DMS114 treated with DMSO at 0.1 percent for 48 hours (cell line): Measurements from ENCODE around the gene RPL36A.

Experiments used
- DNase-seq: peaks from one replicate; lab custom pipeline; 2025; ENCODE audit not compliant: unreplicated experiment; lab: John Stamatoyannopoulos, UW

RPL36A gene

GRCh38 chrX:101391831-101392230, 1.0 kb downstream of the RPL36A start:
- DNase-seq, result no peak

GRCh38 chrX:101393530-101394305, 2.9 kb downstream of the RPL36A start:
- no peak for DNase-seq

GRCh38 chrX:101394372-101394771, 3.6 kb downstream of the RPL36A start:
- DNase-seq, result no peak

GRCh38 chrX:101395789-101396188, 5.0 kb downstream of the RPL36A start:
- no peak for DNase-seq

GRCh38 chrX:101397779-101398178, 7.0 kb downstream of the RPL36A start:
- DNase-seq, result no peak

- no peak for DNase-seq
These were observed 7.9 kb downstream of the RPL36A start for GRCh38 chrX:101398694-101399093.

GRCh38 chrX:101399825-101400224, 9.0 kb downstream of the RPL36A start:
- DNase-seq, result no peak

- no peak for DNase-seq
These were observed 16.4 kb downstream of the RPL36A start for GRCh38 chrX:101407167-101407747.

- peak; percentile 99 for DNase-seq
These were observed 17.1 kb downstream of the RPL36A start, which contains the start of the genes GLA and HNRNPH2 for GRCh38 chrX:101407748-101408531. Gene GLA, minus strand, starts transcription at chrX:101407925. Its CDS starts 22 bp downstream, at chrX:101407903. Gene HNRNPH2, plus strand, starts transcription at chrX:101408222. Its CDS starts 3,767 bp downstream, at chrX:101411989.

GRCh38 chrX:101408532-101408841, 17.7 kb downstream of the RPL36A start:
- no peak for DNase-seq

- no peak for DNase-seq
These were observed 18.2 kb downstream of the RPL36A start for GRCh38 chrX:101409043-101409442.

- DNase-seq, result no peak
These were observed 19.6 kb downstream of the RPL36A start for GRCh38 chrX:101410461-101410860.

- DNase-seq, result no peak
These were observed 21.2 kb downstream of the RPL36A start for GRCh38 chrX:101411984-101412383.

- peak; percentile 37 for DNase-seq
These were observed 24.7 kb downstream of the RPL36A start for GRCh38 chrX:101415180-101416145.

GRCh38 chrX:101416691-101417090, 25.9 kb downstream of the RPL36A start:
- DNase-seq, result no peak

GRCh38 chrX:101417190-101417589, 26.4 kb downstream of the RPL36A start:
- DNase-seq, result no peak

- no peak for DNase-seq
These were observed 27.4 kb downstream of the RPL36A start for GRCh38 chrX:101417981-101418841.

- DNase-seq, result no peak
These were observed 28.7 kb downstream of the RPL36A start for GRCh38 chrX:101419489-101419888.

GRCh38 chrX:101427954-101428353, 37.1 kb downstream of the RPL36A start:
- DNase-seq, result no peak

- DNase-seq, result no peak
These were observed 39.1 kb downstream of the RPL36A start for GRCh38 chrX:101429934-101430333.
